ENCODE results near the gene OGFOD1.

- TF ChIP-seq, protein P1, sequence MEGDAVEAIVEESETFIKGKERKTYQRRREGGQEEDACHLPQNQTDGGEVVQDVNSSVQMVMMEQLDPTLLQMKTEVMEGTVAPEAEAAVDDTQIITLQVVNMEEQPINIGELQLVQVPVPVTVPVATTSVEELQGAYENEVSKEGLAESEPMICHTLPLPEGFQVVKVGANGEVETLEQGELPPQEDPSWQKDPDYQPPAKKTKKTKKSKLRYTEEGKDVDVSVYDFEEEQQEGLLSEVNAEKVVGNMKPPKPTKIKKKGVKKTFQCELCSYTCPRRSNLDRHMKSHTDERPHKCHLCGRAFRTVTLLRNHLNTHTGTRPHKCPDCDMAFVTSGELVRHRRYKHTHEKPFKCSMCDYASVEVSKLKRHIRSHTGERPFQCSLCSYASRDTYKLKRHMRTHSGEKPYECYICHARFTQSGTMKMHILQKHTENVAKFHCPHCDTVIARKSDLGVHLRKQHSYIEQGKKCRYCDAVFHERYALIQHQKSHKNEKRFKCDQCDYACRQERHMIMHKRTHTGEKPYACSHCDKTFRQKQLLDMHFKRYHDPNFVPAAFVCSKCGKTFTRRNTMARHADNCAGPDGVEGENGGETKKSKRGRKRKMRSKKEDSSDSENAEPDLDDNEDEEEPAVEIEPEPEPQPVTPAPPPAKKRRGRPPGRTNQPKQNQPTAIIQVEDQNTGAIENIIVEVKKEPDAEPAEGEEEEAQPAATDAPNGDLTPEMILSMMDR (IDR thresholded peaks at IDR 0.05) = no peak
- TF ChIP-seq POLR2AphosphoS5 (IDR thresholded peaks at IDR 0.05; ENCODE audit: low read depth, low read length) = peak; percentile 69
Measured at GRCh38 chr16:56519459-56520250, 68.3 kb downstream of the OGFOD1 start, which contains the start of gene BBS2.
